A673 (cell line): ENCODE results near the gene NSMCE3. TPM values are rescaled to one million over a fixed set of nuclear protein-coding genes. Genes with fewer than 3 reads are reported as not detected.

Source experiments
- BruUV-seq: library from RNA; stranded (reverse); fragments of 400-500 nt; replicated peaks from 2 replicates; lab custom pipeline; 2021; lab: Mats Ljungman, UMichigan
- CTCF ChIA-PET: fragments of 300-600 bp; sonication (Branson Sonifier 250); formaldehyde crosslinking; loops from one replicate; lab custom pipeline; 2022; ENCODE audit warnings: antibody characterized with exemption; lab: Charles Lee
- POLR2A ChIA-PET: fragments of 300-600 bp; sonication (Branson Sonifier 250); formaldehyde crosslinking; loops from one replicate; lab custom pipeline; 2022; ENCODE audit warnings: antibody characterized with exemption; ENCODE audit not compliant: low non-redundant PET; lab: Charles Lee
- DNase-seq: peaks from one replicate; pipeline ENCODE4 v3.0.0-alpha.2; 2015; ENCODE audit warnings: low spot score
- H3K27ac ChIP-seq: fragments of 200-600 bp; sonication (generic); 2 replicates; pipeline ENCODE4 v1.5.1; 2016; ENCODE audit warnings: mixed run types, low read depth, mild to moderate bottlenecking, mixed read lengths, antibody characterized with exemption, low read length; ENCODE audit not compliant: poor library complexity, severe bottlenecking
- H3K27me3 ChIP-seq: fragments of 200-600 bp; sonication (generic); replicated peaks from 2 replicates; pipeline ENCODE4 v1.6.1; 2017; ENCODE audit warnings: mixed run types, low read depth, mild to moderate bottlenecking, mixed read lengths, antibody characterized with exemption, low read length; ENCODE audit not compliant: insufficient read depth, poor library complexity
- H3K36me3 ChIP-seq: fragments of 200-600 bp; sonication (generic); 2 replicates; pipeline ENCODE4 v1.6.1; 2016; ENCODE audit warnings: mixed run types, mild to moderate bottlenecking, mixed read lengths, antibody characterized with exemption, low read length; ENCODE audit not compliant: insufficient read depth, poor library complexity, severe bottlenecking
- H3K4me1 ChIP-seq: fragments of 200-600 bp; sonication (generic); 2 replicates; pipeline ENCODE4 v1.6.1; 2017; ENCODE audit warnings: mixed run types, mild to moderate bottlenecking, mixed read lengths, antibody characterized with exemption, low read length; ENCODE audit not compliant: insufficient read depth, poor library complexity, severe bottlenecking
- H3K4me3 ChIP-seq: fragments of 200-600 bp; sonication (generic); 2 replicates; pipeline ENCODE4 v1.5.1; 2016; ENCODE audit warnings: low read depth, mixed run types, mild to moderate bottlenecking, mixed read lengths, low read length; ENCODE audit not compliant: poor library complexity, severe bottlenecking
- H3K9me3 ChIP-seq: fragments of 200-600 bp; sonication (generic); 2 replicates; pipeline ENCODE4 v1.6.1; 2016; ENCODE audit warnings: mixed run types, low read depth, mild to moderate bottlenecking, mixed read lengths, antibody characterized with exemption, low read length; ENCODE audit not compliant: poor library complexity, severe bottlenecking
- CTCF ChIP-seq: fragments of 300-800, 200-600 bp; sonication (generic); conservative IDR thresholded peaks from 2 replicates; pipeline ENCODE4 v1.5.1; 2017; ENCODE audit warnings: low read depth, mild to moderate bottlenecking, antibody characterized with exemption, low read length, moderate library complexity, mixed read lengths
- EZH2 ChIP-seq: fragments of 200-600 bp; sonication (generic); IDR thresholded peaks from 2 replicates; pipeline ENCODE4 v1.6.1; 2017; ENCODE audit warnings: borderline replicate concordance, low read depth, mild to moderate bottlenecking, mixed read lengths, antibody characterized with exemption, low read length; ENCODE audit not compliant: poor library complexity, severe bottlenecking
- intact Hi-C: fragments of 100-400 bp; cut with micrococcal nuclease; formaldehyde crosslinking; loops from one replicate; pipeline ENCODE4 v1.10.0; 2022; ENCODE audit not compliant: unreplicated experiment
- total RNA-seq: library from RNA; stranded (reverse); gene quantifications from 2 replicates; pipeline ENCODE4 v1.2.3, GENCODE V29; 2021

The NSMCE3 gene
- total RNA-seq, 1 experiment from 2014 or later = 7.2 TPM

DNA sequence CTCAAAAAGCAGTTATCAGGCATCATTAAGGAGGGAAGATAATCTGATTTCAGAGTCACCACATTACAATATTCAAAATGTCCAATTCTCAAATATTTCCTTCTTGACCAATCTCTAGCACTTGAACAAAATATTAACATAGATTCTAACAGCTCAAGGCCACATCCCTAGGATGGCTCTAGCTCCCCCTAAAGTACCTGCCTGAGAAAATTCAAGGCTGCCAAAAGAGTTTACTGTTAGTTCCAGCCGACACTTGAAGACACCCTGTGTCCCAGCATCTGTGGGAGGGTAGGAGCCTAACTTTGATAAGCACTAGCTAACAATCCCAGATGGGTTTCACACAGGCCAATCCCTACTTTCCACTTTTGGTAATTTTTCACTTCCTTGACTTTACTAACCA is 10.4 kb downstream of the NSMCE3 start:
- no peak overlapping the region for H3K4me3 ChIP-seq
- H3K4me1 ChIP-seq = no peaks in the 10 kb centered on the region
- BruUV-seq = no TSS peak
- POLR2A ChIA-PET = no interaction called here
- TF ChIP-seq CTCF (no peak), EZH2 (no peak)
- no peaks in the 10 kb centered on the region for H3K27me3 ChIP-seq
- no peak for DNase-seq
- intact Hi-C loops = no loop called here
- H3K27ac ChIP-seq = no peak overlapping the region
- no peaks in the 10 kb centered on the region for H3K9me3 ChIP-seq
- H3K36me3 ChIP-seq = no peaks in the 10 kb centered on the region
- CTCF ChIA-PET = no interaction called here

- intact Hi-C loops = no loop called here
- no peak for TF ChIP-seq CTCF
- TF ChIP-seq EZH2 = no peak
- ChIA-PET POLR2A (no interaction called here), CTCF (no interaction called here)
- Histone ChIP-seq H3K4me1 (no peaks in the 10 kb centered on the region), H3K27ac (no peak overlapping the region), H3K36me3 (no peaks in the 10 kb centered on the region), H3K9me3 (no peaks in the 10 kb centered on the region), H3K27me3 (no peaks in the 10 kb centered on the region), H3K4me3 (no peak overlapping the region)
- DNase-seq = no peak
- no TSS peak for BruUV-seq
Observed at GRCh38 chr15:29252234-29252633, 17.4 kb downstream of the NSMCE3 start.

- intact Hi-C loops = no loop called here
- Histone ChIP-seq H3K9me3 (no peaks in the 10 kb centered on the region), H3K27ac (no peak overlapping the region), H3K27me3 (no peaks in the 10 kb centered on the region), H3K4me3 (no peak overlapping the region), H3K36me3 (no peaks in the 10 kb centered on the region), H3K4me1 (no peaks in the 10 kb centered on the region)
- no peak for DNase-seq
- ChIA-PET POLR2A (no interaction called here), CTCF (no interaction called here)
- TF ChIP-seq CTCF (no peak), EZH2 (no peak)
- no TSS peak for BruUV-seq
Observed at GRCh38 chr15:29244544-29244943, 25.1 kb downstream of the NSMCE3 start.
